HCT116 (cell line): ENCODE data around the gene HSH2D. TPM values are rescaled to one million over a fixed set of nuclear protein-coding genes. Genes with fewer than 3 reads are reported as not detected.

Experiments used
- ATAC-seq: fragments of 200-7000 bp; cut with Tn5 transposase; 2 replicates; pipeline ENCODE4 v1.9.1; 2020; ENCODE audit warnings: mild to moderate bottlenecking, moderate library complexity
- BruUV-seq: library from RNA; stranded (reverse); fragments of 400-500 nt; replicated peaks from 2 replicates; lab custom pipeline; 2021; lab: Mats Ljungman, UMichigan
- CTCF ChIA-PET: fragments of 300-600 bp; sonication (Branson Sonifier 250); formaldehyde crosslinking; loops from one replicate; lab custom pipeline; 2021; ENCODE audit warnings: antibody characterized with exemption; lab: Charles Lee
- POLR2A ChIA-PET: fragments of 300-600, 350-600 bp; sonication (Branson Sonifier 250); formaldehyde crosslinking; loops from one replicate; lab custom pipeline; 2021; ENCODE audit warnings: antibody characterized with exemption; lab: Charles Lee
- RAD21 ChIA-PET, 2 experiments: fragments of 300-600 bp; sonication (Branson Sonifier 250); formaldehyde crosslinking; loops; one replicate each; lab custom pipeline; 2023; ENCODE audit warnings: low total read pairs in 2 of 2; ENCODE audit not compliant: uncharacterized antibody in 2 of 2, unreplicated experiment in 2 of 2, low non-redundant PET in 1 of 2; lab: Charles Lee
- DNase-seq: peaks from one replicate; pipeline ENCODE4 v3.0.0-alpha.2; 2010; ENCODE audit warnings: low read depth, low spot score
- H2AFZ ChIP-seq: fragments of 200-600 bp; shearing (Covaris generic), sonication (generic); 2 replicates; pipeline ENCODE4 v1.6.1; 2017; ENCODE audit warnings: low read depth, mixed run types, mixed read lengths, antibody characterized with exemption, low read length; ENCODE audit not compliant: poor library complexity, severe bottlenecking
- H3K27ac ChIP-seq: 2 replicates; pipeline ENCODE4 v1.5.1; 2012; ENCODE audit warnings: low read depth, low read length
- H3K27me3 ChIP-seq: fragments of 200-600 bp; sonication (generic); 2 replicates; pipeline ENCODE4 v1.6.1; 2016; ENCODE audit warnings: mixed run types, low read length, mixed read lengths; ENCODE audit not compliant: insufficient read depth
- H3K36me3 ChIP-seq, 2 experiments: fragments of 200-500 bp in 1 of 2; fragments of 200-600 bp in 1 of 2; sonication (Bioruptor generic) in 1 of 2; sonication (generic) in 1 of 2; 2 replicates each; pipeline versions ENCODE4 v1.5.1 to v1.6.1; 2014 to 2016; ENCODE audit warnings: low read length in 2 of 2, inconsistent platforms in 1 of 2, mixed read lengths in 1 of 2, mixed run types in 1 of 2; ENCODE audit not compliant: insufficient read depth in 2 of 2, control insufficient read depth in 1 of 2
- H3K4me1 ChIP-seq, 2 experiments: fragments of 200-600 bp in 1 of 2; sonication (generic) in 1 of 2; 2 replicates each; pipeline versions ENCODE4 v1.5.1 to v1.6.1; 2012 to 2017; ENCODE audit warnings: low read length in 2 of 2, inconsistent platforms in 1 of 2, mild to moderate bottlenecking in 1 of 2, mixed read lengths in 1 of 2, mixed run types in 1 of 2, moderate library complexity in 1 of 2; ENCODE audit not compliant: insufficient read depth in 2 of 2, control insufficient read depth in 1 of 2
- H3K4me2 ChIP-seq: fragments of 200-600 bp; sonication (generic); 2 replicates; pipeline ENCODE4 v1.6.1; 2017; ENCODE audit warnings: mixed run types, low read length, mixed read lengths
- H3K4me3 ChIP-seq, 2 experiments: fragments of 200-600 bp in 1 of 2; sonication (generic) in 1 of 2; replicated peaks in 1 of 2; 2 replicates each; pipeline ENCODE4 v1.5.1; 2011 to 2016; ENCODE audit warnings: low read length in 2 of 2, control low read depth in 1 of 2, low read depth in 1 of 2, mild to moderate bottlenecking in 1 of 2, mixed read lengths in 1 of 2, mixed run types in 1 of 2
- H3K79me2 ChIP-seq: fragments of 200-600 bp; sonication (generic); 2 replicates; pipeline ENCODE4 v1.6.1; 2017; ENCODE audit warnings: mild to moderate bottlenecking, mixed run types, low read length, moderate library complexity, mixed read lengths; ENCODE audit not compliant: insufficient read depth
- H3K9ac ChIP-seq: fragments of 200-600 bp; sonication (generic); 2 replicates; pipeline ENCODE4 v1.6.1; 2016; ENCODE audit warnings: low read length, mixed read lengths
- H3K9me2 ChIP-seq: fragments of 200-600 bp; sonication (generic), shearing (Covaris generic); 2 replicates; pipeline ENCODE4 v1.6.1; 2017; ENCODE audit warnings: mixed run types, mild to moderate bottlenecking, moderate library complexity; ENCODE audit not compliant: insufficient read depth
- H3K9me3 ChIP-seq, 2 experiments: fragments of 200-500 bp in 1 of 2; fragments of 200-600 bp in 1 of 2; sonication (Bioruptor generic) in 1 of 2; sonication (generic) in 1 of 2; 2 replicates each; pipeline ENCODE4 v1.6.1; 2014 to 2017; ENCODE audit warnings: low read length in 2 of 2, mixed read lengths in 2 of 2, inconsistent platforms in 1 of 2, low read depth in 1 of 2, mild to moderate bottlenecking in 1 of 2, mixed run types in 1 of 2, moderate library complexity in 1 of 2; ENCODE audit not compliant: control insufficient read depth in 1 of 2, insufficient read depth in 1 of 2
- H4K20me1 ChIP-seq: fragments of 200-600 bp; sonication (generic), shearing (Covaris generic); 2 replicates; pipeline ENCODE4 v1.6.1; 2017; ENCODE audit warnings: mixed run types, mild to moderate bottlenecking, moderate library complexity; ENCODE audit not compliant: insufficient read depth
- EZH2 ChIP-seq: fragments of 200-600 bp; sonication (generic); IDR thresholded peaks from 2 replicates; pipeline ENCODE4 v1.6.1; 2017; ENCODE audit warnings: antibody characterized with exemption, mixed run types
- EZH2phosphoT487 ChIP-seq: fragments of 200-600 bp; IDR thresholded peaks from 2 replicates; pipeline ENCODE4 v1.6.1; 2018; ENCODE audit warnings: antibody characterized with exemption, borderline replicate concordance
- SIN3A ChIP-seq: IDR thresholded peaks from 2 replicates; pipeline ENCODE4 v1.6.1; 2012; ENCODE audit warnings: low read depth
- TCF7L2 ChIP-seq: IDR thresholded peaks from 2 replicates; pipeline ENCODE4 v1.7.0; 2011; ENCODE audit warnings: borderline replicate concordance, inconsistent platforms; ENCODE audit not compliant: insufficient read depth, insufficient read length; ENCODE audit errors: extremely low read depth
- YY1 ChIP-seq: IDR thresholded peaks from 2 replicates; pipeline ENCODE4 v1.6.1; 2011; ENCODE audit warnings: low read length, low read depth, moderate library complexity, mild to moderate bottlenecking; ENCODE audit not compliant: insufficient replicate concordance; ENCODE audit errors: extremely low read depth
- ZFX ChIP-seq: fragments of 450-650 bp; IDR thresholded peaks from 2 replicates; pipeline ENCODE4 v1.6.1; 2017
- ZNF274 ChIP-seq: fragments of 200-500 bp; sonication (Bioruptor generic); IDR thresholded peaks from 2 replicates; pipeline ENCODE4 v1.6.1; 2014; ENCODE audit warnings: mild to moderate bottlenecking, low read depth, low read length, inconsistent platforms
- intact Hi-C: fragments of 100-400 bp; cut with micrococcal nuclease; formaldehyde crosslinking; loops from 2 replicates; pipeline ENCODE4 v1.10.0; 2022
- total RNA-seq: library from RNA; stranded (reverse); gene quantifications from one replicate; pipeline ENCODE4 v1.2.1, GENCODE V29; 2021; ENCODE audit not compliant: unreplicated experiment
- TF ChIP-seq, protein P1 (sequence below): IDR thresholded peaks from 2 replicates; pipeline ENCODE4 v1.6.1; 2012; ENCODE audit warnings: low read depth
- TF ChIP-seq, protein P2 (sequence below): IDR thresholded peaks from 2 replicates; pipeline ENCODE4 v1.6.1; 2012
- TF ChIP-seq, protein P3 (sequence below): IDR thresholded peaks from 2 replicates; pipeline ENCODE4 v1.6.1; 2012
- TF ChIP-seq, protein P4 (sequence below): IDR thresholded peaks from 2 replicates; pipeline ENCODE4 v1.6.1; 2011; ENCODE audit warnings: mild to moderate bottlenecking, low read length, moderate library complexity; ENCODE audit not compliant: insufficient replicate concordance; ENCODE audit errors: extremely low read depth

Gene HSH2D
- total RNA-seq, 1 experiment from 2014 or later = 21.4 TPM

- TF ChIP-seq ZNF274 = no peak
- TF ChIP-seq, protein P1, sequence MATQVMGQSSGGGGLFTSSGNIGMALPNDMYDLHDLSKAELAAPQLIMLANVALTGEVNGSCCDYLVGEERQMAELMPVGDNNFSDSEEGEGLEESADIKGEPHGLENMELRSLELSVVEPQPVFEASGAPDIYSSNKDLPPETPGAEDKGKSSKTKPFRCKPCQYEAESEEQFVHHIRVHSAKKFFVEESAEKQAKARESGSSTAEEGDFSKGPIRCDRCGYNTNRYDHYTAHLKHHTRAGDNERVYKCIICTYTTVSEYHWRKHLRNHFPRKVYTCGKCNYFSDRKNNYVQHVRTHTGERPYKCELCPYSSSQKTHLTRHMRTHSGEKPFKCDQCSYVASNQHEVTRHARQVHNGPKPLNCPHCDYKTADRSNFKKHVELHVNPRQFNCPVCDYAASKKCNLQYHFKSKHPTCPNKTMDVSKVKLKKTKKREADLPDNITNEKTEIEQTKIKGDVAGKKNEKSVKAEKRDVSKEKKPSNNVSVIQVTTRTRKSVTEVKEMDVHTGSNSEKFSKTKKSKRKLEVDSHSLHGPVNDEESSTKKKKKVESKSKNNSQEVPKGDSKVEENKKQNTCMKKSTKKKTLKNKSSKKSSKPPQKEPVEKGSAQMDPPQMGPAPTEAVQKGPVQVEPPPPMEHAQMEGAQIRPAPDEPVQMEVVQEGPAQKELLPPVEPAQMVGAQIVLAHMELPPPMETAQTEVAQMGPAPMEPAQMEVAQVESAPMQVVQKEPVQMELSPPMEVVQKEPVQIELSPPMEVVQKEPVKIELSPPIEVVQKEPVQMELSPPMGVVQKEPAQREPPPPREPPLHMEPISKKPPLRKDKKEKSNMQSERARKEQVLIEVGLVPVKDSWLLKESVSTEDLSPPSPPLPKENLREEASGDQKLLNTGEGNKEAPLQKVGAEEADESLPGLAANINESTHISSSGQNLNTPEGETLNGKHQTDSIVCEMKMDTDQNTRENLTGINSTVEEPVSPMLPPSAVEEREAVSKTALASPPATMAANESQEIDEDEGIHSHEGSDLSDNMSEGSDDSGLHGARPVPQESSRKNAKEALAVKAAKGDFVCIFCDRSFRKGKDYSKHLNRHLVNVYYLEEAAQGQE = no peak
- TF ChIP-seq, protein P2, sequence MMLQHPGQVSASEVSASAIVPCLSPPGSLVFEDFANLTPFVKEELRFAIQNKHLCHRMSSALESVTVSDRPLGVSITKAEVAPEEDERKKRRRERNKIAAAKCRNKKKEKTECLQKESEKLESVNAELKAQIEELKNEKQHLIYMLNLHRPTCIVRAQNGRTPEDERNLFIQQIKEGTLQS = no peak
- TF ChIP-seq ZFX = no peak
These were observed 29.8 kb upstream of the HSH2D start (continued) for GRCh38 chr19:16113727-16114126.

GRCh38 chr19:16115301-16116039 lies 28.0 kb upstream of the HSH2D start:
- Histone ChIP-seq H3K9me2 (no peaks in the 10 kb centered on the region), H2AFZ (no peak overlapping the region), H4K20me1 (no peaks in the 10 kb centered on the region), H3K27ac (no peak overlapping the region), H3K27me3 (no peaks in the 10 kb centered on the region), H3K36me3 (peaks cover 10 to 25% of the 10 kb centered on the region in 2 experiments), H3K4me1 (peaks cover 14 to 35% of the 10 kb centered on the region in 2 experiments), H3K79me2 (peaks cover 66% of the 10 kb centered on the region), H3K4me2 (no peak overlapping the region), H3K4me3 (no peak overlapping the region), H3K9ac (peak overlapping the region; percentile 12), H3K9me3 (no peaks in the 10 kb centered on the region)
- RAD21 ChIA-PET = interaction anchor here in 1 of 2 experiments (0.7 kb wide), 1 partner anchor 10 kb away, joined by 4 read pairs; no protein-coding TSS in a partner anchor
- no TSS peak for BruUV-seq
- intact Hi-C loops = no loop called here
- CTCF ChIA-PET = interaction anchor here (0.5 kb wide), 1 partner anchor 19 kb away, joined by 3 read pairs; no protein-coding TSS in a partner anchor
- no peak for ATAC-seq
- POLR2A ChIA-PET = no interaction called here
- DNase-seq = no peak
- TF ChIP-seq, protein P1 = no peak
- TF ChIP-seq, protein P3, sequence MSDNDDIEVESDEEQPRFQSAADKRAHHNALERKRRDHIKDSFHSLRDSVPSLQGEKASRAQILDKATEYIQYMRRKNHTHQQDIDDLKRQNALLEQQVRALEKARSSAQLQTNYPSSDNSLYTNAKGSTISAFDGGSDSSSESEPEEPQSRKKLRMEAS = no peak
- TF ChIP-seq, protein P4, sequence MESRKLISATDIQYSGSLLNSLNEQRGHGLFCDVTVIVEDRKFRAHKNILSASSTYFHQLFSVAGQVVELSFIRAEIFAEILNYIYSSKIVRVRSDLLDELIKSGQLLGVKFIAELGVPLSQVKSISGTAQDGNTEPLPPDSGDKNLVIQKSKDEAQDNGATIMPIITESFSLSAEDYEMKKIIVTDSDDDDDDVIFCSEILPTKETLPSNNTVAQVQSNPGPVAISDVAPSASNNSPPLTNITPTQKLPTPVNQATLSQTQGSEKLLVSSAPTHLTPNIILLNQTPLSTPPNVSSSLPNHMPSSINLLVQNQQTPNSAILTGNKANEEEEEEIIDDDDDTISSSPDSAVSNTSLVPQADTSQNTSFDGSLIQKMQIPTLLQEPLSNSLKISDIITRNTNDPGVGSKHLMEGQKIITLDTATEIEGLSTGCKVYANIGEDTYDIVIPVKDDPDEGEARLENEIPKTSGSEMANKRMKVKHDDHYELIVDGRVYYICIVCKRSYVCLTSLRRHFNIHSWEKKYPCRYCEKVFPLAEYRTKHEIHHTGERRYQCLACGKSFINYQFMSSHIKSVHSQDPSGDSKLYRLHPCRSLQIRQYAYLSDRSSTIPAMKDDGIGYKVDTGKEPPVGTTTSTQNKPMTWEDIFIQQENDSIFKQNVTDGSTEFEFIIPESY = no peak
- TF ChIP-seq YY1 = no peak
- TF ChIP-seq, protein P2 = no peak
- no peak for TF ChIP-seq TCF7L2
- no peak for TF ChIP-seq EZH2
- no peak for TF ChIP-seq EZH2phosphoT487
- no peak for TF ChIP-seq SIN3A
